HFFc6 (cell line): ENCODE data around the gene AKAP6. TPM values are rescaled to one million over a fixed set of nuclear protein-coding genes. Genes with fewer than 3 reads are reported as not detected.

Source experiments
- DNase-seq: peaks from one replicate; pipeline ENCODE4 v3.0.0-alpha.2; 2018
- H3K27ac Mint-ChIP-seq: 2 replicates; pipeline ENCODE4 v1.8.0; 2020; ENCODE audit warnings: mild to moderate bottlenecking, mixed read lengths
- H3K27me3 Mint-ChIP-seq: 2 replicates; pipeline ENCODE4 v1.8.0; 2021; ENCODE audit warnings: mild to moderate bottlenecking, moderate library complexity, mixed read lengths; ENCODE audit not compliant: insufficient read depth
- H3K36me3 Mint-ChIP-seq: 2 replicates; pipeline ENCODE4 v1.8.0; 2021; ENCODE audit warnings: low read depth, mixed read lengths
- H3K4me1 Mint-ChIP-seq: 2 replicates; pipeline ENCODE4 v1.8.0; 2020; ENCODE audit warnings: low read depth, mixed read lengths
- H3K4me3 Mint-ChIP-seq: 2 replicates; pipeline ENCODE4 v1.8.0; 2020; ENCODE audit warnings: mild to moderate bottlenecking, moderate library complexity, mixed read lengths
- H3K9me3 Mint-ChIP-seq: 2 replicates; pipeline ENCODE4 v1.8.0; 2020; ENCODE audit warnings: mild to moderate bottlenecking, mixed read lengths
- CTCF ChIP-seq: fragments of 200-600 bp; sonication (generic); IDR thresholded peaks from 2 replicates; pipeline ENCODE4 v1.5.0; 2021; ENCODE audit warnings: antibody characterized with exemption, mild to moderate bottlenecking
- total RNA-seq, 6 experiments: library from RNA; stranded (reverse); fragmentation: NEBNext Ultra II Directional; extraction: Animal tissue kit (Norgen Biotek cat#: 25700); gene quantifications; 2 replicates in 1 of 6; 3 replicates in 5 of 6; pipeline ENCODE4 v1.2.3, GENCODE V29; 2021

AKAP6 gene
- total RNA-seq, 6 experiments from 2014 or later = 6.1 to 9.8 (median 6.5) TPM

- Mint-ChIP-seq H3K4me3 (no peak overlapping the region), H3K9me3 (no peaks in the 10 kb centered on the region), H3K36me3 (no peaks in the 10 kb centered on the region), H3K27ac (no peak overlapping the region), H3K4me1 (peaks cover 33% of the 10 kb centered on the region), H3K27me3 (no peaks in the 10 kb centered on the region; the same call in 1 of the 2 replicates)
- TF ChIP-seq CTCF = no peak
- no peak for DNase-seq
Measured at GRCh38 chr14:32661216-32661615, 332.1 kb downstream of the AKAP6 start.

- H3K27ac Mint-ChIP-seq = no peak overlapping the region
- H3K4me3 Mint-ChIP-seq = no peak overlapping the region
- no peaks in the 10 kb centered on the region; the same call in 1 of the 2 replicates for H3K27me3 Mint-ChIP-seq
- peak; percentile 45 for DNase-seq
- H3K36me3 Mint-ChIP-seq = no peaks in the 10 kb centered on the region
- TF ChIP-seq CTCF = no peak
- H3K9me3 Mint-ChIP-seq = no peaks in the 10 kb centered on the region
- H3K4me1 Mint-ChIP-seq = peaks cover 30% of the 10 kb centered on the region
Measured at GRCh38 chr14:32662211-32662610, 333.1 kb downstream of the AKAP6 start.

DNA sequence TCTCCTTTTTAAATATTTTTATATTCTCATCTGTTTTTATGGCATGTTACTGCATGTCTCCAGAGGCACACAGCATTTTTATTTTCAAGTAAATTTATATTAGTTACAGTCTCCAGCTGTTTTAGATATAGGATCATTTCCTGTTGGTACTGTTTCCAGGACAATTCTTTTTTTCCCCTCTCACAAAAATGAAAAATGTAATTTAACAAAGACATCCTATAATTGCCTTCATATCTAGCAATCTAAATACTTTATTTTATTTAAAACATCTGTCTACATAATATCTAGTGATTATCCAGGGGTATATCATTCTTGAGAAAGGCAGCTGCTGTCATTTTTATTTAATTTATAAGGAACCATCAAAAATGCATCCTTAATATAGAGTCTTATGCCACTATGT, 337.2 kb downstream of the AKAP6 start:
- no peak for TF ChIP-seq CTCF
- no peak for DNase-seq
- peaks cover 35% of the 10 kb centered on the region for H3K4me1 Mint-ChIP-seq
- H3K4me3 Mint-ChIP-seq = no peak overlapping the region
- H3K9me3 Mint-ChIP-seq = peaks cover 6% of the 10 kb centered on the region
- H3K27ac Mint-ChIP-seq = no peak overlapping the region
- H3K36me3 Mint-ChIP-seq = peaks cover 6% of the 10 kb centered on the region; the same call in 1 of the 2 replicates
- H3K27me3 Mint-ChIP-seq = no peaks in the 10 kb centered on the region

DNA sequence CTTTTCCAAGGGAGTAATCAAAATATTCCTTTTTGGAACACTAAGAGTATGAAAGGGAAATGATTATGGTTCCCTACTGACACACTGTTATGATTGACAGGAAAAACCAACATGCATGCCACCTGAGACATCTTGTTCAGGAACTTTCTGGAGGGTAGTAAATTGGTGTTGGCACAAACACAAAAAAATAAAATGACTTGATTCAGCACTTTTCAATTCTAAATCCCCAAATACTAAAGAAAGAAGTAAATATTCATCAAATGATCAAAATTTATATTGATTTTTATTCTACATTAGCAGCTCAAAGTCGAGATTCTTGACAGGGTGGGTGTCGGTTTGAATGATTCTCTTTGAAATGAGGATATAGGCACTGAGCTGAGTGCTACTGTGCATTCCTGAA, 338.2 kb downstream of the AKAP6 start:
- peaks cover 28% of the 10 kb centered on the region for H3K4me1 Mint-ChIP-seq
- no peaks in the 10 kb centered on the region for H3K27me3 Mint-ChIP-seq
- H3K27ac Mint-ChIP-seq = no peak overlapping the region
- TF ChIP-seq CTCF = no peak
- H3K9me3 Mint-ChIP-seq = peaks cover 6% of the 10 kb centered on the region
- no peak for DNase-seq
- peaks cover 10% of the 10 kb centered on the region for H3K36me3 Mint-ChIP-seq
- no peak overlapping the region for H3K4me3 Mint-ChIP-seq

- DNase-seq = no peak
- no peak for TF ChIP-seq CTCF
- Mint-ChIP-seq H3K4me3 (no peak overlapping the region), H3K9me3 (peaks cover 6% of the 10 kb centered on the region), H3K4me1 (peaks cover 24% of the 10 kb centered on the region), H3K27ac (no peak overlapping the region), H3K36me3 (peaks cover 10% of the 10 kb centered on the region), H3K27me3 (no peaks in the 10 kb centered on the region)
Measured at GRCh38 chr14:32667791-32668190, 338.7 kb downstream of the AKAP6 start.

GRCh38 chr14:32669391-32669790, 340.3 kb downstream of the AKAP6 start:
- no peak overlapping the region for H3K4me3 Mint-ChIP-seq
- no peak for DNase-seq
- TF ChIP-seq CTCF = no peak
- no peaks in the 10 kb centered on the region; the same call in 1 of the 2 replicates for H3K27me3 Mint-ChIP-seq
- H3K36me3 Mint-ChIP-seq = peaks cover 10% of the 10 kb centered on the region
- H3K4me1 Mint-ChIP-seq = peaks cover 24% of the 10 kb centered on the region
- H3K27ac Mint-ChIP-seq = no peak overlapping the region
- peaks cover 6% of the 10 kb centered on the region for H3K9me3 Mint-ChIP-seq
